SK-N-SH (cell line): Measurements from ENCODE around the gene MIA. TPM values are rescaled to one million over a fixed set of nuclear protein-coding genes. Genes with fewer than 3 reads are reported as not detected.
A peak's percentile ranks its signal among the peaks of the same experiment; 100 is the strongest.

ENCODE experiments used
- CTCF ChIA-PET: fragments of 300-600, 350-600 bp; formaldehyde crosslinking; extraction: SDS; loops from one replicate; lab custom pipeline; 2021; lab: Yijun Ruan, JAX
- POLR2A ChIA-PET: fragments of 350-600 bp; sonication (Branson Sonifier 250); formaldehyde crosslinking; extraction: SDS; loops from one replicate; lab custom pipeline; 2020; ENCODE audit warnings: antibody characterized with exemption, inconsistent platforms; lab: Yijun Ruan, JAX
- DNase-seq: peaks from one replicate; pipeline ENCODE4 v3.0.0; 2012
- H2AFZ ChIP-seq: fragments of 200-600 bp; sonication (generic); 2 replicates; pipeline ENCODE4 v1.8.1; 2016; ENCODE audit warnings: antibody characterized with exemption, mild to moderate bottlenecking, low read depth
- H3F3A ChIP-seq: fragments of 200-600 bp; sonication (generic); replicated peaks from 2 replicates; pipeline ENCODE3; 2016; ENCODE audit warnings: antibody characterized with exemption, mild to moderate bottlenecking; ENCODE audit not compliant: insufficient read depth
- H3K27ac ChIP-seq, 2 experiments: fragments of 200-500 bp in 1 of 2; fragments of 200-600 bp in 1 of 2; sonication (Bioruptor generic) in 1 of 2; sonication (generic), shearing (Covaris generic) in 1 of 2; 2 replicates each; pipeline versions ENCODE4 v1.5.1 to v1.6.1; 2014 to 2016; ENCODE audit warnings: low read depth in 2 of 2, inconsistent platforms in 1 of 2, low read length in 1 of 2, mild to moderate bottlenecking in 1 of 2, mixed read lengths in 1 of 2
- H3K27me3 ChIP-seq: fragments of 200-600 bp; sonication (generic), shearing (Covaris generic); 2 replicates; pipeline ENCODE4 v1.6.1; 2016; ENCODE audit warnings: mixed run types; ENCODE audit not compliant: insufficient read depth
- H3K36me3 ChIP-seq, 2 experiments: fragments of 200-500 bp in 1 of 2; fragments of 200-600 bp in 1 of 2; sonication (Bioruptor generic) in 1 of 2; sonication (generic) in 1 of 2; replicated peaks in 1 of 2; 2 replicates each; pipeline versions ENCODE3 to v1.5.1; 2014 to 2016; ENCODE audit warnings: low read length in 1 of 2, mild to moderate bottlenecking in 1 of 2; ENCODE audit not compliant: insufficient read depth in 2 of 2, control insufficient read depth in 1 of 2
- H3K4me1 ChIP-seq, 2 experiments: fragments of 200-500 bp in 1 of 2; fragments of 200-600 bp in 1 of 2; sonication (Bioruptor generic) in 1 of 2; sonication (generic), shearing (Covaris generic) in 1 of 2; 2 replicates each; pipeline versions ENCODE4 v1.5.1 to v1.6.1; 2014 to 2016; ENCODE audit warnings: low read depth in 1 of 2, low read length in 1 of 2, mixed run types in 1 of 2; ENCODE audit not compliant: insufficient read depth in 2 of 2, control insufficient read depth in 1 of 2
- H3K4me2 ChIP-seq: fragments of 200-600 bp; sonication (generic), shearing (Covaris generic); 2 replicates; pipeline ENCODE4 v1.6.1; 2017; ENCODE audit warnings: mixed run types
- H3K4me3 ChIP-seq, 2 experiments: fragments of 200-500 bp in 1 of 2; fragments of 200-600 bp in 1 of 2; sonication (Bioruptor generic) in 1 of 2; sonication (generic), shearing (Covaris generic) in 1 of 2; 2 replicates each; pipeline versions ENCODE4 v1.5.1 to v1.8.1; 2014 to 2016; ENCODE audit warnings: low read depth in 2 of 2, inconsistent platforms in 1 of 2, low read length in 1 of 2, mild to moderate bottlenecking in 1 of 2, mixed read lengths in 1 of 2, moderate library complexity in 1 of 2
- H3K79me2 ChIP-seq: fragments of 200-600 bp; sonication (generic); 2 replicates; pipeline ENCODE4 v1.8.1; 2017; ENCODE audit warnings: mild to moderate bottlenecking; ENCODE audit not compliant: insufficient read depth
- H3K9ac ChIP-seq: fragments of 200-600 bp; sonication (generic); 2 replicates; pipeline ENCODE4 v1.6.1; 2017; ENCODE audit warnings: mixed run types
- H3K9me2 ChIP-seq: fragments of 200-600 bp; sonication (generic); 2 replicates; pipeline ENCODE4 v1.6.1; 2017; ENCODE audit warnings: mixed run types
- H3K9me3 ChIP-seq: fragments of 200-600 bp; sonication (generic); 2 replicates; pipeline ENCODE4 v1.6.1; 2017; ENCODE audit warnings: mixed run types, mild to moderate bottlenecking, moderate library complexity
- H4K20me1 ChIP-seq: fragments of 200-600 bp; sonication (generic); 2 replicates; pipeline ENCODE4 v1.6.1; 2017; ENCODE audit warnings: mild to moderate bottlenecking, mixed run types; ENCODE audit not compliant: insufficient read depth
- CTCF ChIP-seq: fragments of 200-600 bp; sonication (generic); IDR thresholded peaks from 2 replicates; pipeline ENCODE4 v1.6.1; 2017; ENCODE audit warnings: antibody characterized with exemption, mild to moderate bottlenecking, moderate library complexity
- EZH2phosphoT487 ChIP-seq: fragments of 200-600 bp; sonication (generic); IDR thresholded peaks from 2 replicates; pipeline ENCODE4 v1.6.1; 2017; ENCODE audit warnings: low read depth, mixed run types, mild to moderate bottlenecking, antibody characterized with exemption, moderate library complexity, borderline replicate concordance
- FOSL2 ChIP-seq: IDR thresholded peaks from 2 replicates; pipeline ENCODE4 v1.4.0; 2012; ENCODE audit warnings: low read depth, mild to moderate bottlenecking, moderate library complexity, borderline replicate concordance
- FOXJ3 ChIP-seq: sonication (generic); formaldehyde crosslinking; IDR thresholded peaks from 2 replicates; pipeline ENCODE4 v1.5.1; 2020; ENCODE audit warnings: mild to moderate bottlenecking, missing genetic modification reagents
- JUND ChIP-seq: IDR thresholded peaks from 2 replicates; pipeline ENCODE4 v1.4.0; 2012
- MAX ChIP-seq: IDR thresholded peaks from 2 replicates; pipeline ENCODE4 v1.4.0; 2012; ENCODE audit warnings: low read depth
- MEF2A ChIP-seq: IDR thresholded peaks from 2 replicates; pipeline ENCODE4 v1.4.0; 2012; ENCODE audit warnings: low read depth, borderline replicate concordance
- MXI1 ChIP-seq: IDR thresholded peaks from 2 replicates; pipeline ENCODE4 v1.6.1; 2012; ENCODE audit warnings: mild to moderate bottlenecking, low read depth, low read length, improper control_type of control experiment
- NRF1 ChIP-seq: IDR thresholded peaks from 2 replicates; pipeline ENCODE4 v1.6.1; 2012; ENCODE audit warnings: low read depth, mild to moderate bottlenecking, low read length
- POLR2AphosphoS5 ChIP-seq: IDR thresholded peaks from 2 replicates; pipeline ENCODE4 v1.6.1; 2012; ENCODE audit warnings: low read depth, low read length
- RCOR1 ChIP-seq: fragments of 150-350 bp; IDR thresholded peaks from 2 replicates; pipeline ENCODE4 v1.6.1; 2017; ENCODE audit warnings: antibody characterized with exemption, low read length
- SIN3A ChIP-seq: IDR thresholded peaks from 2 replicates; pipeline ENCODE4 v1.6.1; 2012; ENCODE audit warnings: low read depth, mild to moderate bottlenecking, low read length, moderate library complexity, borderline replicate concordance
- TEAD4 ChIP-seq: IDR thresholded peaks from 2 replicates; pipeline ENCODE4 v1.4.0; 2012; ENCODE audit warnings: mild to moderate bottlenecking, borderline replicate concordance; ENCODE audit not compliant: insufficient read depth
- USF2 ChIP-seq: fragments of 150-350 bp; IDR thresholded peaks from 2 replicates; pipeline ENCODE4 v1.6.1; 2017; ENCODE audit warnings: antibody characterized with exemption, low read length, low read depth, borderline replicate concordance
- YY1 ChIP-seq: IDR thresholded peaks from 2 replicates; pipeline ENCODE4 v1.4.0; 2012; ENCODE audit warnings: low read depth, mild to moderate bottlenecking
- ZBTB33 ChIP-seq: IDR thresholded peaks from 2 replicates; pipeline ENCODE4 v1.4.0; 2012; ENCODE audit warnings: low read depth, borderline replicate concordance
- WGBS: methylation state at CpG from one replicate; pipeline ENCODE4 v1.1.6; 2017; ENCODE audit warnings: low lambda C conversion rate; 5-methylcytosine and 5-hydroxymethylcytosine counted together
- polyA plus RNA-seq, 3 experiments: library from polyadenylated mRNA; depleted of rRNA; stranded (reverse); fragments of >200 nt; gene quantifications; 2 replicates each; pipeline ENCODE4 v1.2.3, GENCODE V29; 2012

The MIA gene
- polyA plus RNA-seq, 1 of the 3 experiments (the other 2 are of a cell fraction): not detected

GRCh38 chr19:40813182-40813581 lies 37.9 kb downstream of the MIA start:
- CTCF ChIA-PET: interaction anchor here (1.1 kb wide), 1 partner anchor 15 kb away, joined by 3 read pairs; the partner anchor contains the start of gene EGLN2

More at GRCh38 chr19:40813182-40813581, 37.9 kb downstream of the MIA start:
- Histone ChIP-seq H3K9me3 (no peaks in the 10 kb centered on the region), H3K9ac (no peak overlapping the region), H3K27me3 (no peaks in the 10 kb centered on the region), H3K4me2 (peak overlapping the region; percentile 33; the same call in 1 of the 2 replicates), H3K36me3 (peaks cover 9 to 15% of the 10 kb centered on the region in 2 experiments), H3K79me2 (peaks cover 18% of the 10 kb centered on the region), H3K9me2 (no peaks in the 10 kb centered on the region), H3F3A (peaks cover 12% of the 10 kb centered on the region), H3K4me3 (no peak overlapping the region), H3K27ac (no peak overlapping the region), H2AFZ (no peak overlapping the region), H4K20me1 (peaks cover 23% of the 10 kb centered on the region), H3K4me1 (peaks cover 5 to 8% of the 10 kb centered on the region in 2 experiments; a peak in 2 of 4 replicates)
- DNase-seq: no peak
- POLR2A ChIA-PET: no interaction called here
- WGBS: 50% methylated on average over 4 of the region's 4 CpGs
- TF ChIP-seq FOSL2: no peak
- TF ChIP-seq FOXJ3 (CRISPR knock-in tag): no peak
- no peak for TF ChIP-seq NRF1
- no peak for TF ChIP-seq YY1
- TF ChIP-seq JUND: no peak
- TF ChIP-seq ZBTB33: no peak
- no peak for TF ChIP-seq RCOR1
- no peak for TF ChIP-seq USF2
- no peak for TF ChIP-seq TEAD4
- TF ChIP-seq MAX: no peak
- TF ChIP-seq CTCF: no peak
- TF ChIP-seq MXI1: no peak
- no peak for TF ChIP-seq POLR2AphosphoS5
- no peak for TF ChIP-seq EZH2phosphoT487
- no peak for TF ChIP-seq SIN3A
- no peak for TF ChIP-seq MEF2A
